HG03469 (cell line): ENCODE data around the gene EMCN.

Experiments used
- ATAC-seq: cut with Tn5 transposase; IDR thresholded peaks from one replicate; pipeline ENCODE4 v1.9.1; 2021; ENCODE audit warnings: mild to moderate bottlenecking, moderate library complexity, moderate number of reproducible peaks; ENCODE audit not compliant: unreplicated experiment

The EMCN gene

GRCh38 chr4:100493756-100494155 is 24.1 kb downstream of the EMCN start:
- no peak for ATAC-seq

DNA sequence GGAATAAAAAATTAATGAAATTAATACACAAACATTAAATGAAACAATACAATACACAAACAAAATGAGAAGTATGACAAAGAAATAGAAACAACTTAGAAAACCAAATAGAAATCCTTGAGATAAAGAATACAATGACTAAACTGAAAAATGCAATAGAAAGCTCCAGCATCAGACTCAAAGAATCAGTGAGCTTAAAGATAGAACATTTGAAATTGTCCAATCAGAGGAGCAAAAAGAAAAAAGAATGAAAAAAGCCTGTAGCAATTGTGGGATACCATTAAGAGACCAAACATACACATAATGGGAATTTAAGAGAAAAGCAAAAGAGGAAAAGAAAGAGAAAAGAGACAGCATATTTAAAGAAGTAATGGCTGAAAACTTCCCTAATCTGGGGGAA is 25.7 kb downstream of the EMCN start:
- ATAC-seq, result no peak

DNA sequence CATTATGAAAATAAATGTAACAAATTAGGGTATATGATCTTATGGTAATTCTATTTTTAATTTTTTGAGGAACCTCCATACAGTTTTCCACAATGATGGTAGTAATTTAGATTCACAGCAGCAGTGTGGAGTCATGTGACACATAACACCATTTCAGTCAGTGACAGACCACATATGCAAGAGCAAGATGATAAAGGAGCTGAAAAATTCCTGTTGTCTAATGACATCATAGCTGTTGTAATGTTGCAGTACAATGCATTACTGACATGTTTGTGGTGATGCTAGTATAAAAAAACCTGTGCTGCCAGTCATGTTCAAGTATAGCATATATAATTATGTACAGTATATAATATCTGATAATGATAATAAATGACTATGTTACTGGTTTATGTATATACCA is 28.5 kb downstream of the EMCN start:
- no peak for ATAC-seq

- no peak for ATAC-seq
Observed at GRCh38 chr4:100486496-100486895, 31.3 kb downstream of the EMCN start.

DNA sequence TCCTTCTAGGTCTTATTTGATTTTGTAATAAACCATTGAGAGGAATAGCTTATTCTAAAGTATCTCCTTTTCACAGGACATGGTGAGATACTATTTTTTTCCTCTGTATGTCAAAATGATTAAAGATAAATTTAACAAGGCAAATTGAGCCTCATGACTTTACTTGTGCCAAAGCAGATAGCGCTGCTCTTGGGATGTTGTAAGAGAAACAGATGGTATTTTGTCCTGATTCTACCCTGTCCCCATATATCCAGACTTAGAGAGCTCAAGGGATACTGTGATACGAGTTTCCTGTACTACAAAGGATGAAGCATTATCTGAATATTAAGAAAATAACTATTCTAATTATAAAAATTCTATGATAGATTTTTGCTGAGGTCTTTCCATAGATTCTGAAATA is 34.0 kb downstream of the EMCN start:
- no peak for ATAC-seq

DNA sequence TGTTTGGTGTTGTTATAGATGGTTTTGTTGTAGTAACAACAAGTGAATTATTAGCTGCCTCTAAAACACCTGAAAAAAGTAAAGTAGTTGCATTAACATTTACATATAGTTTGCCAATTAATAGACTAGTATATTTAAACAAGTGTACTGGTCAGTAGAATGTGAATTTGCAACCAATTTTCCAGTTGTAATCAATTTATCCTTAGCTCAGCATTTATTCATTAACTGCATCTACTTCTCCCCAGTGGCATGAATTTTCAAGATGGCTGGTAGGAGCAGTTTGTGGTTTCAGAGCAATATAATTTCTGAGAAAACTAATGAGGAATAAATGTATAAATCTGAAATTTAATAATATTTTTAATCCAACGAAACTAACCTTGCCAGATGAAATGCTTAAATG is 37.9 kb downstream of the EMCN start:
- ATAC-seq, result no peak

DNA sequence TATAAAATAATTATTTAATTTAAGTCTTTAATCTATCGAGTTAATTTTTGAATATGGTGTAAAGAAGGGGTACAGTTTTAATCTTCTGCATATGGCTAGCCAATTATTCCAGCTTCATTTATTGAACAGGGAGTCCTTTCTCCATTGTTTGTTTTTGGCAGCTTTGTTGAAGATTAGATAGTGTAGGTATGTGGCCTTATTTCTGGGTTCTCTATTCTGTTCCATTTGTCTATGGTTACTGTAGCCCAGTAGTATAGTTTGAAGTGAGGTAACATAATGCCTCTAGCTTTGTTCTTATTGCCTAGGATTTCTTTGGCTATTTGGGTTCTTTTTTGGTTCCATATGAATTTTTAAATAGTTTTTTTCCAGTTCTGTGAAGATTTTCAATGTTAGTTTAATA is 48.3 kb downstream of the EMCN start:
- ATAC-seq, result no peak

- no peak for ATAC-seq
Observed at GRCh38 chr4:100466501-100466900, 51.3 kb downstream of the EMCN start.

DNA sequence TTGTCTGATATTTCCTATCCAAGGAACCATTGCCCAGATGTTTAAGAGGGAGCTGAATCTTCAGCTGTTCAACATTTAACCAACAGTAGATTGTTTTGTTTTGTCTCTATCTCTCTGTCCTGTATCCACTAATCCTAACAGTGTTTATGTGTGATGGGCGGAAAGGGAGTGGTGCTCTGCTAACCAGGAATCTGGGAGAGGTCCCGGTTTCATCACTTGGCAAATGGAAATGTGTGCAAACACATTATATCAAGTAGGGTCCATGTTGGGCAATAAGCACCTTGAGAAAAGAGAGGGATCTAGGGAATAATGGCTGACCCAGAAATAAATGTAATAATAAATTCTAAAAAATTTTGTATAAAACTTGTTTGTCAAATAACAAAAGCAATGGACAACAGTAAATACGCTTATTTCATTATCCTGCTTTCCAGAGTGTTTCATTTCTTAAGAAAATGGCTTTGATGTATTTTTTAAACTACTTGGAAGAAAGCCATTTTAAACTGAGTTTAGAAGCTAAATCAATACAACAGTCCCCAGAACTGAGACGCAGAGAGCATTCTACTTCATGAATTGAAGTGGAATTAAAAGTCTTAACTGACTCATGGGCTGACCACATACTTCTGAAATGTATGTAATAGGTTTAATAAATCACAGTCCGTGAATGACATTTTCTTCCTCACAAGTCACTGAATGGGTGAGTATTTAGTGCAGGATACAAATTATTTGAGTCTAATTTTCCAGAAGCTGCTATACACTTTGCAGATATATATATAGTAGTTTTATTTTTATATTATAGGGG is 55.8 kb downstream of the EMCN start:
- no peak for ATAC-seq

DNA sequence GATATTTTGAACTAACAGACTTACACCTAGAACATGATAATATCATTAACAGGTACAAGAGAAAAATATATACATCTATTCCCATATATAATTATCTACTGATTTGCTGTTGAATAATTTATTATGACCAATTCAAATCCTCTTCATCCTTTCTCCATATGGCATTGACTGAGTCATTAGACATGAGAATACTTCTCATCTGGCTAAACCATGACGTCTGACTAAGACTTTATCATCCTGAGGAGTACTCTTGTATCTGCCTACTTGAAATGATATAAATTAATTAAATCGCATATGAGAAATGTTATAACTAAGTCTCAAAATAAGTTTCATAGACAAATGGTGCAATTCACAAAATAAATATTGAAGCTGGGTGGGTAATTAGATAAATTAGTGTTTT is 67.4 kb downstream of the EMCN start:
- ATAC-seq, result no peak

GRCh38 chr4:100431416-100431815 is 86.4 kb downstream of the EMCN start:
- ATAC-seq, result no peak

GRCh38 chr4:100430451-100430850 is 87.4 kb downstream of the EMCN start:
- ATAC-seq, result no peak

- ATAC-seq, result no peak
Observed at GRCh38 chr4:100429616-100430015, 88.2 kb downstream of the EMCN start.

- ATAC-seq, result no peak
Observed at GRCh38 chr4:100428051-100428450, 89.8 kb downstream of the EMCN start.

DNA sequence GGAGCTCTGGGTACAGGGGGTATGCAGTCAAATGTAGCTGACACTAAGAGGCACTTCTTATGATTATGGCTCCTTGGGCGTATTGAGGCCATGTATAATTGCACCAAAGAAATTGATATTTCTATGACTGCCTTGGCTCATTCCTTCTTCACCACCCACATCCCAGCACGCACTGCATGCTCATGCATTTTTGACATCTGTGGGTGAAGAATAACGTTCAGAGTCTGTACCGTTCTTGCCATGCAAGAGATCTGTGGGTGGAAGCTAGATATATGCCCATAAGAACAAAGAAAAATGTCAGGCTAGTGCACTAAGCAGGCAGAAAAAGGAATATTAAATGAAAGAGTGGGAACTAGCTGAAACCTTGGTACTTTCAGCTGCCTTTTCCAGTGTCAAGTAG is 93.4 kb downstream of the EMCN start:
- no peak for ATAC-seq

- ATAC-seq, result no peak
Observed at GRCh38 chr4:100422894-100423293, 94.9 kb downstream of the EMCN start.

DNA sequence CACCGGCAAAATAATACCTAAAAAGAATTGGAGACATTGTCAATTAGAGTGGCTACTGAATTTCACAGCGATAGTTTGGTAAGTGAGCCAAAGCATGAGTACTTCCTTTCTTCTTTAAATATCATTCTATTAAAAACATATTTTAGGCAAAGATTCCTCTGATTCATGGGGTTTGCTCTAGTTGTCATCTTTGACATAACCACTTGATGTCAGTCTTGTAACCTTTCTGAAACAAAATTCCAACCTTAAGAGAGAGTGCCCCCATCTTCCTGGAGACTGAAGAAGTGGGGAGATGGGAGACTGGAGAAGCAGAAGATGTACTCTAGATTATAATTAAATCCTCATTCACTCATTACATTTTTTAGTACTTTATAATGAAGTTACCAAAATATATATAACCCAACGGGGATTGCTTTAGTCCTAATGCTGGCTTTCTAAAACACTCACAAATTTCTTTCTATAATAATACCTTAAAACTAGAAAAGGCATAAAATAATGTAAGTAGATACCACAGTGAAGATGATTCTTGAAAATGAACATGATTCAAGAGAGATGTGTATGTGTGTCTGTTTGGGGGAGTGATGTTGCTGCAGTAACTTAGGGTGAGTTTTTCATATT is 96.4 kb downstream of the EMCN start:
- no peak for ATAC-seq

GRCh38 chr4:100420571-100420970 is 97.3 kb downstream of the EMCN start:
- ATAC-seq, result no peak

DNA sequence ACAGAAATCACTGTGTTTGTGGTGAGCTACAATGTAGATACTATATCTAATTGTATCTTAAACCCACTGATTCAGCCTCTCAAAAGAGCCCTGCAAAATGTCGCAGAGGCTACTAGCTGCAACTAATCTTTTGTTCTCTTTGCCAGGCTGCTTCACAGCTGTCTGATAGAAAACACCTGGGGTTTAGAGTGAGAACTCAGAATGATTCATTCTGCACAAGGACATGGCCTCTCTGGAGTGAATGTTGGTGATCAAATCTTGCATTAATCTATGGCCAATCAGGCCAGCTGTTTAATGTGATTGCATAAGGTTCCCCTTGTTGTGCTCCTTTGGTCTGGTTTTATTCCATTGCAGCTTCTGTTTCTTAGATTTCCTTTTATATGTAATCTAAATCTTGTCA is 100.3 kb downstream of the EMCN start:
- ATAC-seq, result no peak

DNA sequence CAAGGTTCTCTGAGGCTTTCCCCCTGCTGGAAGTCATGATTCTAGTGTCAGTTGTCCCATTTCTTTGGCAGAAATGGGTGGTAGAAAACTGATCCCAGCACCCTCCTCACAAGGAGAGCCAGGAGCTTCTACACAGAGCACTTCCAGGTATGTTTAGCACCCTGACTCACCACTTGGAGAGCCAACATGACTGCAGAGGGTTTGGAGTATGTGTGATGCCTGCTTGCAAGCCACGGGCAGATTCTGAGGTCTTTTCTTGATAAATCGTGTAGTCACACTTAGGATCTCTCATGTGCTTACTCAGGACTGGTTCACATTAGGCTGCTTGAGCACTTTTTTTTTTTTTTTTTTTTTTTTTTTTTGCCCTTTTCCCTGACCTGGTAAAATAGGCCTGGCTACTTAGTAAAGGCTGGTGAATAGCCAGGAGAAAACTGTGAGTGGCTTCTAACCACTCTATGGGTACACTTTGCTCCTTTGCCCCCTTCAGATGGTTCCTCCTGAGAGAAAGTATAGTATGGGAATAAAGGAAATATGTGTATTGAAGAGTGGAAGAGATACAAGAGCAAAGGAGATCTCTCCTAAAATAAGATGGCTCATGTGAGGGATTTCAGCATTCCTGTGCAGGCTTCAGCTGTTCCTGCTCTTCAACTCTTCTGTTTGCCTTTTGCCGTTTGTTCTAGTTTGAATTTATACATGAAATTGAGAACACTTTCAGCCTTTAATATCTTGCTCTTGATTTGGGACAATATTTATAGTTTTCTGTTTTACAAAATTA is 103.6 kb downstream of the EMCN start:
- ATAC-seq, result no peak

GRCh38 chr4:100391863-100392262 is 126.0 kb downstream of the EMCN start:
- ATAC-seq, result no peak

- no peak for ATAC-seq
Observed at GRCh38 chr4:100391086-100391485, 126.7 kb downstream of the EMCN start.
